ENCODE data around the gene REC114. TPM values are rescaled to one million over a fixed set of nuclear protein-coding genes. Genes with fewer than 3 reads are reported as not detected.

Gene REC114
- total RNA-seq, 1 donor: not detected

GRCh38 chr15:73493922-73494321 is 51.0 kb downstream of the REC114 start:
- no peak for DNase-seq (ENCODE audit: low read depth)
- H3K4me3 ChIP-seq (ENCODE audit: low read depth, low read length): no peak overlapping the region
- no peak for TF ChIP-seq CTCF (IDR thresholded peaks at IDR 0.05; ENCODE audit: insufficient read depth, low read length)

GRCh38 chr15:73495181-73495580 is 52.2 kb downstream of the REC114 start:
- no peak overlapping the region for H3K4me3 ChIP-seq (ENCODE audit: low read depth, low read length)
- DNase-seq (ENCODE audit: low read depth): no peak
- TF ChIP-seq CTCF (IDR thresholded peaks at IDR 0.05; ENCODE audit: insufficient read depth, low read length): no peak

- no peak for TF ChIP-seq CTCF (IDR thresholded peaks at IDR 0.05; ENCODE audit: insufficient read depth, low read length)
- no peak overlapping the region for H3K4me3 ChIP-seq (ENCODE audit: low read depth, low read length)
- DNase-seq (ENCODE audit: low read depth): no peak
These were observed 57.7 kb downstream of the REC114 start for GRCh38 chr15:73500696-73501095.

GRCh38 chr15:73504885-73505284 is 61.9 kb downstream of the REC114 start:
- no peak overlapping the region for H3K4me3 ChIP-seq (ENCODE audit: low read depth, low read length)
- DNase-seq (ENCODE audit: low read depth): no peak
- TF ChIP-seq CTCF (IDR thresholded peaks at IDR 0.05; ENCODE audit: insufficient read depth, low read length): no peak

GRCh38 chr15:73515527-73515926 is 72.6 kb downstream of the REC114 start:
- H3K4me3 ChIP-seq (ENCODE audit: low read depth, low read length): no peak overlapping the region
- no peak for DNase-seq (ENCODE audit: low read depth)
- TF ChIP-seq CTCF (IDR thresholded peaks at IDR 0.05; ENCODE audit: insufficient read depth, low read length): no peak

- DNase-seq (ENCODE audit: low read depth): no peak
- H3K4me3 ChIP-seq (ENCODE audit: low read depth, low read length): no peak overlapping the region
- TF ChIP-seq CTCF (IDR thresholded peaks at IDR 0.05; ENCODE audit: insufficient read depth, low read length): no peak
These were observed 74.6 kb downstream of the REC114 start for GRCh38 chr15:73517566-73517965.

- no peak for DNase-seq (ENCODE audit: low read depth)
- no peak overlapping the region for H3K4me3 ChIP-seq (ENCODE audit: low read depth, low read length)
- no peak for TF ChIP-seq CTCF (IDR thresholded peaks at IDR 0.05; ENCODE audit: insufficient read depth, low read length)
These were observed 75.4 kb downstream of the REC114 start for GRCh38 chr15:73518180-73518862.
